IMR-90 (cell line): ENCODE measurements around the gene SMIM14. TPM values are rescaled to one million over a fixed set of nuclear protein-coding genes. Genes with fewer than 3 reads are reported as not detected.

ENCODE experiments used
- ATAC-seq: fragments of 200-7000 bp; cut with Tn5 transposase; 2 replicates; pipeline ENCODE4 v1.9.1; 2020; ENCODE audit warnings: low read depth, mild to moderate bottlenecking, moderate library complexity
- BruUV-seq: library from RNA; stranded (reverse); fragments of 400-500 nt; replicated peaks from 2 replicates; lab custom pipeline; 2021; lab: Mats Ljungman, UMichigan
- CTCF ChIA-PET: fragments of 300-600 bp; formaldehyde crosslinking; extraction: SDS; loops from one replicate; lab custom pipeline; 2021; ENCODE audit warnings: antibody characterized with exemption; lab: Yijun Ruan, JAX
- POLR2A ChIA-PET: fragments of 300-600 bp; sonication (Branson Sonifier 250); formaldehyde crosslinking; loops from one replicate; lab custom pipeline; 2022; ENCODE audit warnings: antibody characterized with exemption; ENCODE audit not compliant: unreplicated experiment; lab: Charles Lee
- DNase-seq: peaks from one replicate; pipeline ENCODE4 v3.0.0; 2013
- H2AFZ ChIP-seq: replicated peaks from 2 replicates; pipeline ENCODE3; 2013; ENCODE audit warnings: low read length, mild to moderate bottlenecking; ENCODE audit not compliant: poor library complexity
- H2AK5ac ChIP-seq: 2 replicates; pipeline ENCODE4 v1.6.1; 2013; ENCODE audit warnings: low read depth, low read length, inconsistent platforms
- H2AK9ac ChIP-seq: replicated peaks from 2 replicates; pipeline ENCODE3; 2013; ENCODE audit warnings: mild to moderate bottlenecking, low read depth, low read length, moderate library complexity; ENCODE audit not compliant: poor library complexity
- H2BK120ac ChIP-seq: 2 replicates; pipeline ENCODE4 v1.6.1; 2013; ENCODE audit warnings: low read depth, low read length, inconsistent platforms
- H2BK15ac ChIP-seq: 3 replicates; pipeline ENCODE4 v1.6.1; 2013; ENCODE audit warnings: low read depth, low read length, inconsistent platforms
- H2BK20ac ChIP-seq: 2 replicates; pipeline ENCODE4 v1.6.1; 2013; ENCODE audit warnings: low read depth, mild to moderate bottlenecking, inconsistent platforms, low read length, moderate library complexity
- H2BK5ac ChIP-seq: 2 replicates; pipeline ENCODE4 v1.6.1; 2013; ENCODE audit warnings: mild to moderate bottlenecking, low read depth, low read length, inconsistent platforms; ENCODE audit not compliant: poor library complexity, severe bottlenecking
- H3K14ac ChIP-seq: replicated peaks from 2 replicates; pipeline ENCODE4 v1.6.1; 2013; ENCODE audit warnings: low read depth, low read length, inconsistent platforms
- H3K18ac ChIP-seq: 2 replicates; pipeline ENCODE4 v1.6.1; 2013; ENCODE audit warnings: low read depth, low read length, control low read depth
- H3K23ac ChIP-seq: 2 replicates; pipeline ENCODE4 v1.6.1; 2013; ENCODE audit warnings: low read depth, low read length, inconsistent platforms
- H3K27ac ChIP-seq: 2 replicates; pipeline ENCODE4 v1.5.1; 2013; ENCODE audit warnings: mild to moderate bottlenecking, control low read depth, low read length; ENCODE audit not compliant: insufficient read depth
- H3K27me3 ChIP-seq: 2 replicates; pipeline ENCODE4 v1.6.1; 2013; ENCODE audit warnings: low read length; ENCODE audit not compliant: control insufficient read depth, insufficient read depth
- H3K36me3 ChIP-seq: 2 replicates; pipeline ENCODE4 v1.6.1; 2013; ENCODE audit warnings: low read length, mixed read lengths; ENCODE audit not compliant: control insufficient read depth, insufficient read depth
- H3K4ac ChIP-seq: 2 replicates; pipeline ENCODE4 v1.6.1; 2013; ENCODE audit warnings: low read depth, low read length, inconsistent platforms
- H3K4me1 ChIP-seq: 2 replicates; pipeline ENCODE4 v1.6.1; 2013; ENCODE audit warnings: low read length, mixed read lengths; ENCODE audit not compliant: control insufficient read depth, insufficient read depth
- H3K4me2 ChIP-seq: 2 replicates; pipeline ENCODE4 v1.6.1; 2013; ENCODE audit warnings: low read depth, mild to moderate bottlenecking, control low read depth, low read length, moderate library complexity
- H3K4me3 ChIP-seq: 2 replicates; pipeline ENCODE4 v1.5.1; 2013; ENCODE audit warnings: low read depth, mild to moderate bottlenecking, control low read depth, low read length, moderate library complexity; ENCODE audit not compliant: insufficient read depth
- H3K56ac ChIP-seq: 2 replicates; pipeline ENCODE4 v1.6.1; 2013; ENCODE audit warnings: low read length, inconsistent platforms; ENCODE audit not compliant: insufficient read depth; ENCODE audit errors: extremely low read depth
- H3K79me1 ChIP-seq, 2 experiments: 2 replicates each; pipeline ENCODE4 v1.6.1; 2013; ENCODE audit warnings: low read length in 2 of 2, inconsistent platforms in 1 of 2, low read depth in 1 of 2
- H3K9ac ChIP-seq: 2 replicates; pipeline ENCODE4 v1.6.1; 2013; ENCODE audit warnings: low read depth, low read length, control low read depth
- H3K9me1 ChIP-seq: 2 replicates; pipeline ENCODE4 v1.6.1; 2013; ENCODE audit warnings: low read length, inconsistent platforms; ENCODE audit not compliant: insufficient read depth
- H3K9me3 ChIP-seq: 2 replicates; pipeline ENCODE4 v1.6.1; 2013; ENCODE audit warnings: low read length; ENCODE audit not compliant: control insufficient read depth, insufficient read depth
- H4K20me1 ChIP-seq: 2 replicates; pipeline ENCODE4 v1.6.1; 2013; ENCODE audit warnings: low read length, inconsistent platforms; ENCODE audit not compliant: insufficient read depth
- H4K5ac ChIP-seq: 2 replicates; pipeline ENCODE4 v1.6.1; 2013; ENCODE audit warnings: mild to moderate bottlenecking, low read depth, low read length, control low read depth
- H4K8ac ChIP-seq, 2 experiments: 2 replicates each; pipeline ENCODE4 v1.6.1; 2013; ENCODE audit warnings: low read depth in 2 of 2, low read length in 2 of 2, control low read depth in 1 of 2, inconsistent platforms in 1 of 2
- H4K91ac ChIP-seq: 2 replicates; pipeline ENCODE4 v1.6.1; 2013; ENCODE audit warnings: low read depth, low read length, inconsistent platforms; ENCODE audit not compliant: insufficient read depth
- CEBPB ChIP-seq: IDR thresholded peaks from 2 replicates; pipeline ENCODE4 v1.6.1; 2012; ENCODE audit warnings: low read depth, low read length, improper control_type of control experiment
- CHD1 ChIP-seq: IDR thresholded peaks from 2 replicates; pipeline ENCODE4 v1.6.1; 2012; ENCODE audit warnings: low read depth, low read length, improper control_type of control experiment
- ELK1 ChIP-seq: fragments of 150-350 bp; IDR thresholded peaks from 2 replicates; pipeline ENCODE4 v1.6.1; 2016; ENCODE audit warnings: low read depth, mild to moderate bottlenecking, low read length, moderate library complexity, borderline replicate concordance
- FOS ChIP-seq: fragments of 150-350 bp; IDR thresholded peaks from 2 replicates; pipeline ENCODE4 v1.6.1; 2016; ENCODE audit warnings: low read depth, low read length
- MAFK ChIP-seq: IDR thresholded peaks from 2 replicates; pipeline ENCODE4 v1.6.1; 2012; ENCODE audit warnings: low read depth, low read length, improper control_type of control experiment
- MAZ ChIP-seq: IDR thresholded peaks from 2 replicates; pipeline ENCODE4 v1.6.1; 2012; ENCODE audit warnings: low read depth, mild to moderate bottlenecking, low read length, improper control_type of control experiment, moderate library complexity, borderline replicate concordance
- MXI1 ChIP-seq: IDR thresholded peaks from 2 replicates; pipeline ENCODE4 v1.6.1; 2012; ENCODE audit warnings: low read depth, mild to moderate bottlenecking, low read length, moderate library complexity, borderline replicate concordance
- NFE2L2 ChIP-seq: fragments of 150-350 bp; IDR thresholded peaks from 2 replicates; pipeline ENCODE4 v1.6.1; 2016; ENCODE audit warnings: low read depth, mild to moderate bottlenecking, low read length
- POLR2A ChIP-seq: IDR thresholded peaks from 2 replicates; pipeline ENCODE4 v1.6.1; 2012; ENCODE audit warnings: mild to moderate bottlenecking, low read depth, low read length
- RAD21 ChIP-seq: IDR thresholded peaks from 2 replicates; pipeline ENCODE4 v1.6.1; 2012; ENCODE audit warnings: low read length, improper control_type of control experiment
- RCOR1 ChIP-seq: IDR thresholded peaks from 2 replicates; pipeline ENCODE4 v1.6.1; 2012; ENCODE audit warnings: mild to moderate bottlenecking, low read length, improper control_type of control experiment; ENCODE audit not compliant: insufficient replicate concordance
- RFX5 ChIP-seq: IDR thresholded peaks from 2 replicates; pipeline ENCODE4 v1.8.0; 2012; ENCODE audit warnings: low read depth, mild to moderate bottlenecking, low read length, moderate library complexity
- SMC3 ChIP-seq: fragments of 150-350 bp; IDR thresholded peaks from 2 replicates; pipeline ENCODE4 v1.6.1; 2016; ENCODE audit warnings: low read depth, mild to moderate bottlenecking, antibody characterized with exemption, low read length, moderate library complexity
- WGBS, 2 experiments: methylation state at CpG; one replicate each; pipeline versions ENCODE4 v1.1.5 to v1.1.7; 2013; ENCODE audit warnings: missing lambda C conversion rate in 2 of 2; ENCODE audit not compliant: insufficient read length in 1 of 2; ENCODE audit errors: extremely low coverage in 2 of 2; 5-methylcytosine and 5-hydroxymethylcytosine counted together
- dilution Hi-C: fragments of 300-500 bp; cut with HindIII; formaldehyde crosslinking; loops from one replicate; pipeline ENCODE4 v1.14.3; 2018; ENCODE audit warnings: low sequenced_read_pairs; ENCODE audit not compliant: unreplicated experiment
- in situ Hi-C: fragments of 300-500 bp; cut with MboI; formaldehyde crosslinking; loops from 3 replicates; pipeline ENCODE4 v1.14.3; 2019; ENCODE audit warnings: low sequenced_read_pairs, inconsistent platforms, mixed read lengths
- intact Hi-C: fragments of 100-400 bp; cut with micrococcal nuclease; formaldehyde crosslinking; loops from 2 replicates; pipeline ENCODE4 v1.10.0; 2022
- polyA plus RNA-seq, 3 experiments: library from polyadenylated mRNA; depleted of rRNA; stranded (reverse); fragments of >200 nt; gene quantifications; 2 replicates each; pipeline ENCODE4 v1.2.3, GENCODE V29; 2012; ENCODE audit warnings: low replicate concordance in 1 of 3
- total RNA-seq: library from RNA; depleted of rRNA; stranded (reverse); fragments of >200 nt; gene quantifications from 2 replicates; pipeline ENCODE4 v1.2.3, GENCODE V29; 2012
- TF ChIP-seq, protein P1 (sequence below): fragments of 150-350 bp; IDR thresholded peaks from 2 replicates; pipeline ENCODE4 v1.6.1; 2017; ENCODE audit warnings: mild to moderate bottlenecking, antibody characterized with exemption, low read length, low read depth

SMIM14 gene
- total and polyA plus RNA-seq, 2 of the 4 experiments (the other 2 are of a cell fraction): 15.6 to 20.9 TPM

GRCh38 chr4:39641451-39641850, 2.8 kb upstream of the SMIM14 start:
- dilution Hi-C loops: no loop called here
- no peaks in the 10 kb centered on the region for H3K27me3 ChIP-seq
- H3K27ac ChIP-seq: no peak overlapping the region
- no TSS peak for BruUV-seq
- no peak overlapping the region for H4K91ac ChIP-seq
- H3K79me1 ChIP-seq: peaks cover 0 to 14% of the 10 kb centered on the region in 2 experiments; a peak in 2 of 4 replicates
- no peaks in the 10 kb centered on the region for H3K36me3 ChIP-seq
- H2BK15ac ChIP-seq: no peak overlapping the region
- no peak overlapping the region for H2AFZ ChIP-seq
- DNase-seq (no peak), ATAC-seq (no peak)
- H4K8ac ChIP-seq: no peak overlapping the region
- no peak overlapping the region for H2BK20ac ChIP-seq
- CTCF ChIA-PET: no interaction called here
- H3K4me1 ChIP-seq: no peaks in the 10 kb centered on the region; the same call in 1 of the 2 replicates
- POLR2A ChIA-PET: no interaction called here
- no peak overlapping the region for H3K23ac ChIP-seq
- TF ChIP-seq RFX5 (no peak), FOS (no peak), POLR2A (no peak), CHD1 (no peak), SMC3 (no peak), CEBPB (no peak), MXI1 (no peak), RAD21 (no peak), MAFK (no peak), ELK1 (no peak), NFE2L2 (no peak), MAZ (no peak), RCOR1 (no peak)
- TF ChIP-seq, protein P1, sequence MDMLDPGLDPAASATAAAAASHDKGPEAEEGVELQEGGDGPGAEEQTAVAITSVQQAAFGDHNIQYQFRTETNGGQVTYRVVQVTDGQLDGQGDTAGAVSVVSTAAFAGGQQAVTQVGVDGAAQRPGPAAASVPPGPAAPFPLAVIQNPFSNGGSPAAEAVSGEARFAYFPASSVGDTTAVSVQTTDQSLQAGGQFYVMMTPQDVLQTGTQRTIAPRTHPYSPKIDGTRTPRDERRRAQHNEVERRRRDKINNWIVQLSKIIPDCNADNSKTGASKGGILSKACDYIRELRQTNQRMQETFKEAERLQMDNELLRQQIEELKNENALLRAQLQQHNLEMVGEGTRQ: no peak
- in situ Hi-C loops: no loop called here
- H3K18ac ChIP-seq: no peak overlapping the region
- H2AK9ac ChIP-seq: no peak overlapping the region
- H2BK120ac ChIP-seq: no peak overlapping the region
- intact Hi-C loops: no loop called here
- no CpG with 5 or more reads among the region's 2 CpGs for WGBS, 2 experiments
- no peaks in the 10 kb centered on the region for H4K20me1 ChIP-seq
- no peaks in the 10 kb centered on the region for H3K9me3 ChIP-seq
- H2BK5ac ChIP-seq: no peak overlapping the region
- H3K4me3 ChIP-seq: no peak overlapping the region
- H3K4ac ChIP-seq: no peak overlapping the region
- H3K56ac ChIP-seq: no peak overlapping the region
- no peak overlapping the region for H3K9ac ChIP-seq
- no peak overlapping the region for H4K5ac ChIP-seq
- no peak overlapping the region for H3K4me2 ChIP-seq
- H2AK5ac ChIP-seq: no peak overlapping the region; the same call in none of the 2 replicates
- H3K9me1 ChIP-seq: no peaks in the 10 kb centered on the region
- no peak overlapping the region for H3K14ac ChIP-seq
